HEK293 (cell line): ENCODE results near the gene ZNF536.

Experiments
- CTCF ChIA-PET: fragments of 350-600 bp; formaldehyde crosslinking; extraction: SDS; loops from one replicate; lab custom pipeline; 2021; ENCODE audit warnings: antibody characterized with exemption; lab: Yijun Ruan, JAX
- POLR2A ChIA-PET: fragments of 300-600 bp; formaldehyde crosslinking; extraction: SDS; loops from one replicate; lab custom pipeline; 2020; ENCODE audit warnings: antibody characterized with exemption, inconsistent platforms; lab: Yijun Ruan, JAX
- H3K27ac ChIP-seq: fragments of 200-500 bp; sonication (Bioruptor generic); 2 replicates; pipeline ENCODE4 v1.5.1; 2014; ENCODE audit warnings: low read depth, low read length, control low read depth, inconsistent platforms; ENCODE audit errors: extremely low read depth
- H3K36me3 ChIP-seq, 2 experiments: fragments of 200-500 bp in 1 of 2; sonication (Bioruptor generic) in 1 of 2; 1 replicate in 1 of 2; 2 replicates in 1 of 2; pipeline ENCODE4 v1.5.1; 2014 to 2017; ENCODE audit warnings: inconsistent platforms in 2 of 2, low read length in 2 of 2; ENCODE audit not compliant: control insufficient read depth in 2 of 2, insufficient read depth in 1 of 2
- H3K4me1 ChIP-seq: fragments of 200-500 bp; sonication (Bioruptor generic); 2 replicates; pipeline ENCODE4 v1.5.1; 2014; ENCODE audit warnings: mild to moderate bottlenecking, low read length, inconsistent platforms; ENCODE audit not compliant: control insufficient read depth, insufficient read depth
- H3K4me3 ChIP-seq: 2 replicates; pipeline ENCODE4 v1.5.1; 2011; ENCODE audit warnings: low read depth, mild to moderate bottlenecking, control low read depth, low read length, moderate library complexity
- H3K9me3 ChIP-seq: fragments of 200-500 bp; sonication (Bioruptor generic); 2 replicates; pipeline ENCODE4 v1.5.1; 2014; ENCODE audit warnings: low read depth, low read length, inconsistent platforms; ENCODE audit not compliant: control insufficient read depth, insufficient read depth
- BCL11A ChIP-seq: fragments of 450-650 bp; formaldehyde crosslinking; IDR thresholded peaks from 2 replicates; pipeline ENCODE4 v1.5.1; 2016; ENCODE audit warnings: low read depth, missing biosample characterization, missing genetic modification characterization
- GFI1B ChIP-seq: fragments of 450-650 bp; formaldehyde crosslinking; IDR thresholded peaks from 2 replicates; pipeline ENCODE4 v1.5.1; 2016; ENCODE audit warnings: missing biosample characterization, missing genetic modification characterization
- PRDM10 ChIP-seq: fragments of 450-650 bp; formaldehyde crosslinking; IDR thresholded peaks from 2 replicates; pipeline ENCODE4 v1.5.1; 2016; ENCODE audit warnings: missing biosample characterization, missing genetic modification characterization
- REPIN1 ChIP-seq: fragments of 450-650 bp; formaldehyde crosslinking; IDR thresholded peaks from 2 replicates; pipeline ENCODE4 v1.5.1; 2017; ENCODE audit warnings: missing biosample characterization, missing genetic modification characterization, low read depth
- ZBTB26 ChIP-seq: fragments of 450-650 bp; formaldehyde crosslinking; optimal IDR thresholded peaks from 2 replicates; pipeline ENCODE3; 2016; ENCODE audit warnings: missing biosample characterization, mild to moderate bottlenecking, missing genetic modification characterization
- ZNF148 ChIP-seq: fragments of 450-650 bp; formaldehyde crosslinking; IDR thresholded peaks from 2 replicates; pipeline ENCODE4 v1.5.0; 2017; ENCODE audit warnings: missing biosample characterization, missing genetic modification characterization, borderline replicate concordance
- ZNF26 ChIP-seq: fragments of 450-650 bp; formaldehyde crosslinking; IDR thresholded peaks from 2 replicates; pipeline ENCODE4 v1.5.1; 2016; ENCODE audit warnings: missing biosample characterization, missing genetic modification characterization
- ZNF354C ChIP-seq: fragments of 450-650 bp; formaldehyde crosslinking; IDR thresholded peaks from 2 replicates; pipeline ENCODE4 v1.5.1; 2016; ENCODE audit warnings: missing biosample characterization, missing genetic modification characterization, low read depth, borderline replicate concordance
- ZNF426 ChIP-seq: fragments of 450-650 bp; formaldehyde crosslinking; IDR thresholded peaks from 2 replicates; pipeline ENCODE4 v1.5.1; 2017; ENCODE audit warnings: missing biosample characterization, missing genetic modification characterization, mild to moderate bottlenecking, inconsistent platforms, moderate library complexity
- ZNF473 ChIP-seq: fragments of 450-650 bp; formaldehyde crosslinking; IDR thresholded peaks from 2 replicates; pipeline ENCODE4 v1.5.1; 2017; ENCODE audit warnings: missing biosample characterization, missing genetic modification characterization
- ZNF549 ChIP-seq: fragments of 450-650 bp; IDR thresholded peaks from 2 replicates; pipeline ENCODE4 v1.5.1; 2018; ENCODE audit warnings: missing biosample characterization, missing genetic modification characterization, mild to moderate bottlenecking, inconsistent platforms, moderate library complexity
- ZNF645 ChIP-seq: fragments of 450-650 bp; formaldehyde crosslinking; IDR thresholded peaks from 2 replicates; pipeline ENCODE4; 2016; ENCODE audit warnings: missing biosample characterization, missing genetic modification characterization
- ZNF664 ChIP-seq: fragments of 450-650 bp; formaldehyde crosslinking; IDR thresholded peaks from 2 replicates; pipeline ENCODE4 v1.5.1; 2016; ENCODE audit warnings: missing biosample characterization, missing genetic modification characterization
- ZNF670 ChIP-seq: fragments of 450-650 bp; formaldehyde crosslinking; IDR thresholded peaks from 2 replicates; pipeline ENCODE4 v1.5.1; 2016; ENCODE audit warnings: missing biosample characterization, missing genetic modification characterization, low read depth
- TF ChIP-seq, protein P1 (sequence below): fragments of 450-650 bp; formaldehyde crosslinking; IDR thresholded peaks from 2 replicates; pipeline ENCODE4 v1.5.1; 2016; ENCODE audit warnings: missing biosample characterization, missing genetic modification characterization, borderline replicate concordance
- TF ChIP-seq, protein P2 (sequence below): fragments of 450-650 bp; formaldehyde crosslinking; IDR thresholded peaks from 2 replicates; pipeline ENCODE4 v1.5.1; 2017; ENCODE audit warnings: missing biosample characterization, missing genetic modification characterization
- TF ChIP-seq, protein P3 (sequence below): fragments of 450-650 bp; formaldehyde crosslinking; IDR thresholded peaks from 2 replicates; pipeline ENCODE4 v1.5.1; 2016; ENCODE audit warnings: missing biosample characterization, missing genetic modification characterization

ZNF536 gene

DNA sequence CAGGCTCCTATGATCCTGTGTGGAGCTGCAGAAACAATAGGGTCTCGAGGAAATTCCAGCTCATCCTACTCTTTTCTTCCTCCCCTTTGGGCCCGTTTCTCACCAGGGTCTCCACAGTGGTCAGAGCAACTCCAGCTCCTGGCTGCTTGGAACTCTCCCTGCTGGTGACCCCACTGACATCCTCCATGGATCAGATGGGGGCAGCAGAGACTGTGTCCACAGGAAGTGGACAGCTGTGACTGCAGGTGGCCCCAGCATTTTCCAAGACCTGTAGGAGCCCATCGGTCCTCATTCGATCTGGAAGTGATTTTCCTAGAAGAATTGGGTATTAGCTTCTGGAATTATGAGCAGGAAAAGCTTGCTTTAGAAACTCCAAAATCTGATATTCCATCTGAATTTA is 208.5 kb downstream of the ZNF536 start:
- Histone ChIP-seq H3K4me1 (peaks cover 2% of the 10 kb centered on the region; the same call in 1 of the 2 replicates), H3K36me3 (no peaks in the 10 kb centered on the region), H3K27ac (no peak overlapping the region), H3K4me3 (no peak overlapping the region), H3K9me3 (no peaks in the 10 kb centered on the region; the same call in none of the 2 replicates)
- CTCF ChIA-PET = interaction anchor here (0.6 to 0.7 kb wide), 3 partner anchors 25 to 535 kb away, joined by 3 read pairs; no protein-coding TSS in a partner anchor
- POLR2A ChIA-PET = no interaction called here
- TF ChIP-seq ZNF148 (tag by site-specific recombination) (no peak), ZNF664 (tag by site-specific recombination) (no peak), ZNF670 (tag by site-specific recombination) (no peak), ZNF426 (tag by site-specific recombination) (no peak), ZNF645 (tag by site-specific recombination) (no peak), REPIN1 (tag by site-specific recombination) (no peak), ZNF354C (tag by site-specific recombination) (no peak), PRDM10 (tag by site-specific recombination) (no peak), ZNF473 (tag by site-specific recombination) (no peak), BCL11A (tag by site-specific recombination) (no peak), GFI1B (no peak), ZBTB26 (tag by site-specific recombination) (no peak), ZNF26 (no peak), ZNF549 (no peak)
- TF ChIP-seq, protein P1, sequence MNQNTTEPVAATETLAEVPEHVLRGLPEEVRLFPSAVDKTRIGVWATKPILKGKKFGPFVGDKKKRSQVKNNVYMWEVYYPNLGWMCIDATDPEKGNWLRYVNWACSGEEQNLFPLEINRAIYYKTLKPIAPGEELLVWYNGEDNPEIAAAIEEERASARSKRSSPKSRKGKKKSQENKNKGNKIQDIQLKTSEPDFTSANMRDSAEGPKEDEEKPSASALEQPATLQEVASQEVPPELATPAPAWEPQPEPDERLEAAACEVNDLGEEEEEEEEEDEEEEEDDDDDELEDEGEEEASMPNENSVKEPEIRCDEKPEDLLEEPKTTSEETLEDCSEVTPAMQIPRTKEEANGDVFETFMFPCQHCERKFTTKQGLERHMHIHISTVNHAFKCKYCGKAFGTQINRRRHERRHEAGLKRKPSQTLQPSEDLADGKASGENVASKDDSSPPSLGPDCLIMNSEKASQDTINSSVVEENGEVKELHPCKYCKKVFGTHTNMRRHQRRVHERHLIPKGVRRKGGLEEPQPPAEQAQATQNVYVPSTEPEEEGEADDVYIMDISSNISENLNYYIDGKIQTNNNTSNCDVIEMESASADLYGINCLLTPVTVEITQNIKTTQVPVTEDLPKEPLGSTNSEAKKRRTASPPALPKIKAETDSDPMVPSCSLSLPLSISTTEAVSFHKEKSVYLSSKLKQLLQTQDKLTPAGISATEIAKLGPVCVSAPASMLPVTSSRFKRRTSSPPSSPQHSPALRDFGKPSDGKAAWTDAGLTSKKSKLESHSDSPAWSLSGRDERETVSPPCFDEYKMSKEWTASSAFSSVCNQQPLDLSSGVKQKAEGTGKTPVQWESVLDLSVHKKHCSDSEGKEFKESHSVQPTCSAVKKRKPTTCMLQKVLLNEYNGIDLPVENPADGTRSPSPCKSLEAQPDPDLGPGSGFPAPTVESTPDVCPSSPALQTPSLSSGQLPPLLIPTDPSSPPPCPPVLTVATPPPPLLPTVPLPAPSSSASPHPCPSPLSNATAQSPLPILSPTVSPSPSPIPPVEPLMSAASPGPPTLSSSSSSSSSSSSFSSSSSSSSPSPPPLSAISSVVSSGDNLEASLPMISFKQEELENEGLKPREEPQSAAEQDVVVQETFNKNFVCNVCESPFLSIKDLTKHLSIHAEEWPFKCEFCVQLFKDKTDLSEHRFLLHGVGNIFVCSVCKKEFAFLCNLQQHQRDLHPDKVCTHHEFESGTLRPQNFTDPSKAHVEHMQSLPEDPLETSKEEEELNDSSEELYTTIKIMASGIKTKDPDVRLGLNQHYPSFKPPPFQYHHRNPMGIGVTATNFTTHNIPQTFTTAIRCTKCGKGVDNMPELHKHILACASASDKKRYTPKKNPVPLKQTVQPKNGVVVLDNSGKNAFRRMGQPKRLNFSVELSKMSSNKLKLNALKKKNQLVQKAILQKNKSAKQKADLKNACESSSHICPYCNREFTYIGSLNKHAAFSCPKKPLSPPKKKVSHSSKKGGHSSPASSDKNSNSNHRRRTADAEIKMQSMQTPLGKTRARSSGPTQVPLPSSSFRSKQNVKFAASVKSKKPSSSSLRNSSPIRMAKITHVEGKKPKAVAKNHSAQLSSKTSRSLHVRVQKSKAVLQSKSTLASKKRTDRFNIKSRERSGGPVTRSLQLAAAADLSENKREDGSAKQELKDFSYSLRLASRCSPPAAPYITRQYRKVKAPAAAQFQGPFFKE (tag by site-specific recombination) = no peak
- TF ChIP-seq, protein P2, sequence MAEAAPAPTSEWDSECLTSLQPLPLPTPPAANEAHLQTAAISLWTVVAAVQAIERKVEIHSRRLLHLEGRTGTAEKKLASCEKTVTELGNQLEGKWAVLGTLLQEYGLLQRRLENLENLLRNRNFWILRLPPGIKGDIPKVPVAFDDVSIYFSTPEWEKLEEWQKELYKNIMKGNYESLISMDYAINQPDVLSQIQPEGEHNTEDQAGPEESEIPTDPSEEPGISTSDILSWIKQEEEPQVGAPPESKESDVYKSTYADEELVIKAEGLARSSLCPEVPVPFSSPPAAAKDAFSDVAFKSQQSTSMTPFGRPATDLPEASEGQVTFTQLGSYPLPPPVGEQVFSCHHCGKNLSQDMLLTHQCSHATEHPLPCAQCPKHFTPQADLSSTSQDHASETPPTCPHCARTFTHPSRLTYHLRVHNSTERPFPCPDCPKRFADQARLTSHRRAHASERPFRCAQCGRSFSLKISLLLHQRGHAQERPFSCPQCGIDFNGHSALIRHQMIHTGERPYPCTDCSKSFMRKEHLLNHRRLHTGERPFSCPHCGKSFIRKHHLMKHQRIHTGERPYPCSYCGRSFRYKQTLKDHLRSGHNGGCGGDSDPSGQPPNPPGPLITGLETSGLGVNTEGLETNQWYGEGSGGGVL (tag by site-specific recombination) = no peak
- TF ChIP-seq, protein P3, sequence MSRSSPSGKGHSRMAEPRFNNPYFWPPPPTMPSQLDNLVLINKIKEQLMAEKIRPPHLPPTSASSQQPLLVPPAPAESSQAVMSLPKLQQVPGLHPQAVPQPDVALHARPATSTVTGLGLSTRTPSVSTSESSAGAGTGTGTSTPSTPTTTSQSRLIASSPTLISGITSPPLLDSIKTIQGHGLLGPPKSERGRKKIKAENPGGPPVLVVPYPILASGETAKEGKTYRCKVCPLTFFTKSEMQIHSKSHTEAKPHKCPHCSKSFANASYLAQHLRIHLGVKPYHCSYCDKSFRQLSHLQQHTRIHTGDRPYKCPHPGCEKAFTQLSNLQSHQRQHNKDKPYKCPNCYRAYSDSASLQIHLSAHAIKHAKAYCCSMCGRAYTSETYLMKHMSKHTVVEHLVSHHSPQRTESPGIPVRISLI (tag by site-specific recombination) = no peak
